SIG-M5 (cell line): ENCODE results near the gene SCNM1.
"Not testable (repeated sequence)": the region's sequence is repeated elsewhere in the genome, so short reads cannot be mapped to it uniquely, and the experiment has no call there.

Experiments used
- DNase-seq: peaks from one replicate; lab custom pipeline; 2025; lab: John Stamatoyannopoulos, UW

SCNM1 gene

DNA sequence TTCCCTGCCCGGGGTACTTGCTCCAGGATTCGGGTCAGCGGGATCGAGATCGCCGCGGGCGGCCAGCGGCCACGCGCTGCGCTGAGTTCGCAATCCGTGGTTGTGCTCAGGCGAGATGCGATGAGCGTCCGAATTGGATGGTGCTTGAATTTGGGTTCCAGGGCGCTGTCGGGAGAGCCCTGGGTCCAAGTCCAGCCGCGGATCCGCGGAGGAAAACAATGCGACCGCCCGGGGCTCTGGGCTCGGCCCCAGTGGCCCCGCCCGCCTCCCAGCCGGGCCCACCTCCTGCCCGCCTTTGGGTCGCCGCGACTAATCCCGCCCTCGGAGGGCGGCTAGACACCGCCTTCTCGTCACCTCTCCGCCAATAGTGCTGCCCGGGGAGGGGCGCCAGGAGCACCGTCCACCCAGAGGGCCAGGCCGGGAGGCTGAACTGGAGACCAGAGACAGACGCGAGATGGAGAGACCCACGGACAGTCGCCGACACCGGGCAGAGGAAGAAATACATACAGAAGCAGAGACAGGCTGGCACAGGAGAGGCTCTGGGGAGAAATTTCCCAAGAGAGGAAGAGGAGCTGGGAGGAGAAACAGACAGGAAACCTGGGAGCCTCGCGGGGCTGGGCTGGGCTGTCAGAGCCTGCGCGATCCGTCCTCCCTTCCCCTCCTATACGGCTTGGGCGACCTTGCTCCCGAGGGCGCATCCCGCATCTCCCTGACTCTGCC lies 19.4 kb upstream of the SCNM1 start, which contains the start of gene SEMA6C:
Gene SEMA6C (minus strand): TSS at position 220 of the 720 bp plus-strand sequence. CDS start 4,010 bp downstream, outside the sequence.
- DNase-seq = peak; percentile 50

DNA sequence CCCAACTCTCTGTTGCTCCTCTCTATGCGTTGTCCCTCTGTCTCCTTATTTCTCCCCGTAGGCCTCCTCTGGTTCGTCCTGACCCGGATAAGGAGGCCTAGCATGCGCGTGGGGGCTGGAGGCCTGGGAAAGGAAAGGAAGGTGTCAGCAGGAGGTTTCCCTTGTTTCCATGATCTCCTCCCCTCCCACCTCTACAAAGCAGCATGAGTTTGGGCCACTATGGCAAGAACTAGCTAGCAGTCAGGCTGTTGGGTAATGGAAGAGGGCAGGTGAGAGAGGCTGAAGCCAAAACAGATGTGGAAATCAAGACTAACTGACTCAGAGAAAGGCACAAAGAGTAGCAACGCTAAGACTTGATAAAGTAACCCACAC lies 18.8 kb upstream of the SCNM1 start:
- no peak for DNase-seq

DNA sequence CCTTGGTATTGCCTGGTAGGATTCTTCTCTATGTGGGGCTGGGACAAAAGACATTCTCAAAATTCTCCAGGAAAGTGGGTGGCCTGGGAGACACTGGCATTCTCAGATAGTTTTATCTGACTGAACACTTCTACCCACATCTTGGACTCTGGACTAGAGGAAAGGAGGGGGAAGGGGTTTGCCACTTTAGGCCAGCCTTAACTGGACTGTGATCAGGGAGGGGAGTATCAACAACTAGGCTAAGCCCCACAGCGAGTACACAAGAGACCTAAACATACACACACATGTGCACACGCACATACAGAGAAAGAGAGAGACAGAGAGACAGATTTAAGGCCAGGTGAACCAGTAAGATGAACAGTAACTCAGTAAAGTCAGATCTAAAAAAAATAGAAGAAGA lies 18.3 kb upstream of the SCNM1 start:
- DNase-seq = no peak

DNA sequence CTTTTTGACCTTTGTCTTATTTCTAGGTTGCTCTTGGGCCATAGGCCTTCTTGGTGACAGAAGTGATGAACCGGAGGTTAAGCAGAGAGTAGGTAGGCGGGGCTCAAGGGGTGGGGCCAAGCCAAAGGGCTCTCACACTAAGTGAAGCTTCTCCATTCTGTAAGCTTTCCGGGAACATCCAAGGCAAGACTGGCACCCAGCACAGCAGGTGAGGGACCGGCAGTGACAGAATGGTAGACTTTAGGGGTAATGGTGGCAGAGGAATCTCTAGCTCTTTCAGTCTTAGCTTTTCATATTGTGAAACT lies 9.5 kb upstream of the SCNM1 start, which contains the start of gene TNFAIP8L2:
Gene TNFAIP8L2 (plus strand): TSS at position 135 of the 305 bp plus-strand sequence. CDS start 2,049 bp downstream, outside the sequence.
- peak; percentile 64 for DNase-seq

DNA sequence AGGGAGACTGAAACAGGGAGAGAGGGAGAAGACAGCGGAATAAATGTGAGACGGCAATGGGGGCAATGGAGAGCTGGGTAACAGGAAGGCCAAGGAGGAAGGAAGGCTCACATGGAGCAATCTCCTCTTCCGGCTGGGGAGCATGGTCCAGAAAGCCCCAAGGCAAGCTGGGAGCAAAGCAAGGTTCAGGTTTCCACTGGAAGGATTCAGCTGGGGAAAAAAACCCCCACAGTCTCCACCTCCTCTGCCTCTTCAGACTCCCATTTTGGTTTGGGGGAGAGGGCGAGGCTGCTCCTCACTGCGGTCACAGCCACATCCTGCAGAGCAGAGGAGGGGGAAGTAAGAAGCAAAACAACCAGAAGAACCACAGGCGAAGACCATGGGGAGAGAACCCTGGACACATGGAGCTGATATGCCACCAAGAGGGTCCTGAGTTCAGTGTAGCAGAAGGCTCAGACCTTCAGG lies 8.8 kb upstream of the SCNM1 start:
- peak; percentile 91 for DNase-seq

DNA sequence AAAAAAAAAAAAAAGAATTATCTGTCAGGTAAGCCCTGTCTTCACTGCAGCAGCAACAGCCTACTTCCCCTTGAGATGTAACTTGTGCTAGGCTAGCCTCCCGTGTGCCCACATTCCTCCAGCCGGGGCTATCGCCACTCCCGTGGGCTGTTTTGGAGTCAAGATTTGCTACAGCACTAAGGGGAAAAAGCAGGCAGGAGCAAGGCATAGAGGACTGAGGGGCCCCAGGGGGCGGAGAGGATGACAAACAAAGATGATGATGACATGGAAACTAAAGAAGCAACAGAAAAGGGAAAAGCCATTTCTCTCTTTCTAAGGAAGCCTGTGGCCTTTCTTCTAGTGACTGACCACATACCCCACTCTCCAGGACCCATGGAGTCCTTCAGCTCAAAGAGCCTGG lies 7.6 kb upstream of the SCNM1 start:
- no peak for DNase-seq

DNA sequence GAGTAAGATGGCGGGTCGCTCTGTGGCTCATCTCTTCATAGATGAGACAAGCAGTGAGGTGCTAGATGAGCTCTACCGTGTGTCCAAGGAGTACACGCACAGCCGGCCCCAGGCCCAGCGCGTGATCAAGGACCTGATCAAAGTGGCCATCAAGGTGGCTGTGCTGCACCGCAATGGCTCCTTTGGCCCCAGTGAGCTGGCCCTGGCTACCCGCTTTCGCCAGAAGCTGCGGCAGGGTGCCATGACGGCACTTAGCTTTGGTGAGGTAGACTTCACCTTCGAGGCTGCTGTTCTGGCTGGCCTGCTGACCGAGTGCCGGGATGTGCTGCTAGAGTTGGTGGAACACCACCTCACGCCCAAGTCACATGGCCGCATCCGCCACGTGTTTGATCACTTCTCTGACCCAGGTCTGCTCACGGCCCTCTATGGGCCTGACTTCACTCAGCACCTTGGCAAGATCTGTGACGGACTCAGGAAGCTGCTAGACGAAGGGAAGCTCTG lies 7.1 kb upstream of the SCNM1 start:
- no peak for DNase-seq

DNA sequence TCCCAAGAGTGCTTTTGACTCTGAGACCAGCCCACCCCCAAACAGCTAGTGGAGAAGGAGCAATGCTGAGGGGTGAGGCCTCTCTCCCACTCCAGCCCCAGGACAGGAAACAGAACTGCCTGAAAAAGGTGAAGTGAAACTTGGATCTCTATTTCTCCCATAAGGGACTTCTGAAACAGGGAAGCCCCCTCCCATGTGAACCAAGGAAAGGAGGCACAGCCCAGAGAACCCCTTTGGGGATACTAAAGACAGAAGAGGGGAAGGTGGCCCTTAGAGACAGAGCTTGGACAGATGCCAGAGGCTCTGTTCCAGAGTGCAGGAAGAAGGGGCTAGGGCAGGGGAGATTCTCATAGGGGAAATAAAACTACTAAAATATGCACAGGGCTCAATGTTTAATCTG lies 6.6 kb upstream of the SCNM1 start:
- no peak for DNase-seq

DNA sequence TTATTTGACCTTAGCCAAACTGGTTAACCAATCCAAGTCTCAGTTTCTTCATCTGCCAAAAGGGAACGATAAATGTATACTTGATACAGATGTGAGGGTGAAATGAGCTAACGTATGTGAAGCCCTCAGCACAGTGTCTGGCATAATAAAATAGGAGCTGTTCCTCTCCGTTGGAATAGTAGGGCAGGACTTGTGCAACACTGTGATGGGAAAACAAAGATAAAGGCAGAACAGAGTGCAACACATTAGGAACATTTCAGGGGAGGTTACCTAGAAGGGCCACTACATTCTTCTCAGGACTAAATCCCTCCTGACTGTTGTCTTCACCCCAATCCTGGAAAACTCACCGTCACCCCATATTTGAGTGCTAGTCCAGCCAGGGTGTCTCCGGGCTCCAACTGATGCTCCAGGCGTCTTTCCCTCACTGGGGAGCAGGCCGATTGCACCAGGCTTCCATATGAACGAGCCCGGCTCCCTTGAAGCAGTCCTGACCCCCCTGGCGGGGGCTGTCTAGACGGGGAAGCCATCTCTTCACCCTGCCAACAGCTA lies 1.1 kb upstream of the SCNM1 start:
- no peak for DNase-seq

DNA sequence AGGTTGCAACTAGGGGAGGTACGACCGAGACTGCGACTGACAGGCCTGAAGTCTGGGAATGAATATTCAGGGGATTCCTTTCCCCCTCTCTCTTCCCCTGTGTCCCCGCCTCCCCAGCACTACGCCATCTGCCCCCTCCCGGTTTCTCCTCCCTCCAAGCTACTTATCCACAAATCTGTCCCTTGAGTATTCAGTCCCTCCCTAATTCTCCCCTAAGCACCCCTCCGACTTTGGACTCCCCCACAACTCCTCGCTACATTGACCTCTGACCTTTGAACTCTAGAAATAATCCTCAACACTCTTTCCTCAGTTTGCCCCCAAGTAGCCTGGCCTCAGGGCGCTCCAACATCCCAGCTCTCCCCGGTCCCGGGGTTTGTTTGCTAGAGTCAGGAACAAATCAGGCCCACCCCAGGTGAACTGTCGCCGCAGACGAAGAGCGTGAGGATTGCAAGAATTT lies 635 bp upstream of the SCNM1 start:
- DNase-seq = no peak

DNA sequence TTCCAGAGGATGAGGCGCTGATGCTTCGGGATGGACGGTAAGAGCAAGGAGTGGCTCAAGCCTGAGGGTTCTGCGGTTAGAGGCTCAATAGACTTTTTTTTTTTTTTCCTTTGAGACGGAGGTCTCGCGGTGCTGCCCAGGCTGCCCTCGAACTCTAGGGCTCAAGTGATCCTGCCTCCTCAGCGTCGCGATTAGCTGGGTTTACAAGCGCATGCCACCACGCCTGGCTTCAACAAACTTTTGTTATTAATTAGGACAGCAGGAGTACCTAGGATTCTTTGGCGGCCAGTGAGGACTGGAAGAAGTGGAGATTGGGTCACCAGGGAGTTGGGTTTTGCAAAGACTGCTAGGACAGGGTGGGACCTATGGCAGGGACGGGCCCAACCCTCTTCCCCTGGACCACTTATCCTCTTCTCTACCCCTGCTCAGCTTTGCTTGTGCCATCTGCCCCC lies 587 bp downstream of the SCNM1 start:
- DNase-seq = no peak

DNA sequence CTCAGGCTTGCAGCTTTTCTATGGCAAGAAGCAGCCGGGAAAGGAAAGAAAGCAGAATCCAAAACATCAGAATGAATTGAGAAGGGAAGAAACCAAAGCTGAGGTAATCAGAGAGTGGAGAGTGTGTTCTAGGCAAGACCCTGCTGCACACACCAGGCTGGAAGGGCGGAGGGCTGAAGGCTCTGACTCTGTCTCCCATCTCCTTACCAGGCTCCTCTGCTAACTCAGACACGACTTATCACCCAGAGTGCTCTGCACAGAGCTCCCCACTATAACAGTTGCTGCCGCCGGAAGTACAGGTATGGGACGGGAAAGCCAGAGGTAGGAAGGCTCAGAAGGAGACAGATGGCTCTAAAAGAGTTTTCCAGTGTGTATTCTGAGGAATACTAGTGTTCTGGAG lies 1.2 kb downstream of the SCNM1 start:
- no peak for DNase-seq

DNA sequence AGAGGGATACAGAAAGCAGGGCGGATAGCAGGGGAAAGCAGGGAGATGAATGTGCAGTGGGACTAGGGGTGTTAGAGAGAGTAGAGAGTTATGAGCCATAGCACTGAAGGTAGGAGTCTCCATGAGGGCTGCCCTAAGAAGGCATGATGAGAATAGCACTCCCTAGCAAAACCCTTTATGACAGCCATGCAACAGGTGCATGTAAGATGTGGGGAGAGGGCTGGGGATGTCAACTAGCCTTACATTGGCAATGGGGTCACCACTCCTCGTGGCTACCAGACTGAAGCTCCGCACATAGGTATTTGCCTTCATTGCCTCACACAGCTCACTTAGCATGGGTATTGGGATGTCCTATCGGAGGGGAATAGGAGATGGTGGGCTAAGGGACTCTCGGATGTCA lies 5.2 kb downstream of the SCNM1 start:
- no peak for DNase-seq

DNA sequence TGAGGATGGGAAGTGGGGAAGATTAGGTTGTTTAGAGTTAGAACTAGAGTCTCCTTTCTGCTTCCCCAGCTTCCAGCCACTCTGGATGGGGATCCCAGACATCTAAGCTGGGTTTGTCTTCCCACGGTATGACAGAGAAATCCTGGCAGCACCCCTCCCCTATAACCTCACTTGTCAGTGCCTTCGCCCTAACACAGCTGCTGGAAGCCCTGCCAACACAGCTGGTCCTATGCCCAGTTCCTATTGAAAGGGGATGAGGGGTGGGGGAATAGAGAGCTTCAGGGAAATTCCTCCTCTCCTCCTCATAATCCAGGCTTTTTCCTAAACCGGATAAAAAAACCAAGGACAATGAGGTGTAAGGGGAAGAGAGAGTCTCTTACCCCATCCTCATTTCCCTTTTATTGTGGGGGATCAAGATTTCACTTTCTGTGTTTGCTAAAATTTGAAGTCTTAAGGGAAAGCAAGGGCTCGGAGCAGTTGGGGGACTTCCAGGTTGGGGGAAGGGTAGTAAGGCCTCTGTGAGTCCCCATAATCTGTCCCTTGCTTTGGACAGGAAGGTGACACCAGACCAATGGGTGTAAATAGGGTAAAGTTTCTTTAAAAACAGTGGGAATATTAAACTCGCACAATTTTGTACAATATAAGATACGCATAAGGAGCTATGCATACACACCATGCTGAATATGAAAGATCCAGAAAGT lies 9.2 kb downstream of the SCNM1 start:
- DNase-seq = no peak

DNA sequence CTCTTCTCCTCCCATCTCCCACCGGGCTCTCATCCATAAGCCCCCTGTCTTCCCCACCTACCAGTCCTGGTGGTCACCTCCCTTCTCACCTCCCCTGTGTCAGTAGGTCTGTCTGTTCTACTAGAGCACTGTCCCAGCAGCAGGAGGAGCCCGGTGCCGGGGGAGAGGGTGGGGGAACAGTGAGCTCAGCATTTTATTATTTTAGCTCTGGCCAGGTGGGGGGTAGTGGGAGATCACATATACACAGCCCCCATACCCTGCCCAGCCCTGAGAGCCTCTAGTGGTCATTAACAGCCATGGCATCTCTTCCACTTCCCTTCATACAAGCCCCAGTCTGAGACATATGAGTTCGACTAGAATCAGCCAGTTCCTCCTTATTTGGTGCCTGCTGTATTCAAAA lies 9.9 kb downstream of the SCNM1 start, which contains the start of gene TMOD4:
Gene TMOD4 (minus strand): TSS at position 119 of the 400 bp plus-strand sequence. CDS start 1,106 bp downstream, outside the sequence.
- no peak for DNase-seq

DNA sequence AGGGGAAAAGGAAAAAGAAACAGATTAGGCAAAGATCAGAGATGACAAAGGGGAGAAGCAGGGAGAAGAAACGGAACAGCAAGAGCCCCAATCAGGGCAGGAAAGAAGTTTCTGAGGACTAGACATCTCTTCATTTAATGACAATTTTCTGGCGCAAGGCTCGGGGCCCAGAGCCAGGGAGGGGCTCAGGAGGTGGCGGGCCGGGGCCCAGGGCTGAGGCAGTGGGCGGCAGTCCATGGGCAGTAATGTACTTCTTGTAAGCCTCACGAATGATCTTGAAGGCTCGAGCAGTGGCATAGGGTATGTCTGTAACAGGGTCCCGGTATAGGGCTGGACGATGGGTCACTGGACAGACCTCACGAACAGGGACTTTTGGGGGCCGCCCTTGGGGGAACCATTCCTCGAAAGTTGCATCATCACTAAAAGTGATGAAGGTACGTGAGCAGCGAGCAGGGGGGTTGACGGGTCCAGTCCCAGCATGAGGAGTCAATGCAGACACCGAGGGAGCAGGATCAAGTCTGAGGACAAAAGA lies 10.6 kb downstream of the SCNM1 start:
- DNase-seq = no peak

DNA sequence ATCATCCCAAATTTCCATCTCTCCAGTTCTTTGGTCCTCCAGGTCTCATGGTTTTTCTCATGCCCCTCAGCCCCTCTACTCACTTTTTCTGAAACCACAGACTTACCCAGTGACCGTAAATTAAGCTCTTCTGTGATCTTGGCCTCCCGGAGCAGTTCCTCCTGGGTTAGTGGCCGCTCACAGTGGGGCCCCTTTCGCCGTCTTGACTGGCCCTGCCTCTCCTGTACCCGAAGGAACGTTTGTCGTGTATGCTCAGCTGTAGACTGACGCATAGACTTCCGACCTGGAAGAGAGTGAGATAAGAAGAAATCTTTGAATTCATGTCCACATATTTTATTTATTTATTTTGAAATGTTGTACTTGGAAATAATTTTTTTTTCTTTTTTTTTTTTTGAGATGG lies 18.3 kb downstream of the SCNM1 start:
- DNase-seq = no peak

DNA sequence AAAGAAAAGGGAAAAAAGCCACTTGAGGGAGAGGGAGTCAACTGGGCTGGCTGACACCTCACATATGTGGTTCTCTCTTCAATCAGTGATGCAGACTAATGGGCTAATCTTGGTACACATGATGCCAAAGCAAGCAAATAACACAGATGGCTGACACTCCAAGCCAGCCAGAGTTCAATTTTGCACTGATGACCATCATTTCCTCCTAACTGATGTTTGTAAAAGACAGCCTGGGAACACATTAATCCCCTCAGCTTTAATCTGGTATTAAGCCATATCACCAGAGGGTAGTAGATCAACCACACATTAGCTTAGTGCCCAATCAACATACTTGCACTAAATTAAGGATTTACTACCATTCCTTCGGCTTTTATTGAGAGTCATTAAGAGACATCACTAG lies 21.3 kb downstream of the SCNM1 start:
- no peak for DNase-seq

DNA sequence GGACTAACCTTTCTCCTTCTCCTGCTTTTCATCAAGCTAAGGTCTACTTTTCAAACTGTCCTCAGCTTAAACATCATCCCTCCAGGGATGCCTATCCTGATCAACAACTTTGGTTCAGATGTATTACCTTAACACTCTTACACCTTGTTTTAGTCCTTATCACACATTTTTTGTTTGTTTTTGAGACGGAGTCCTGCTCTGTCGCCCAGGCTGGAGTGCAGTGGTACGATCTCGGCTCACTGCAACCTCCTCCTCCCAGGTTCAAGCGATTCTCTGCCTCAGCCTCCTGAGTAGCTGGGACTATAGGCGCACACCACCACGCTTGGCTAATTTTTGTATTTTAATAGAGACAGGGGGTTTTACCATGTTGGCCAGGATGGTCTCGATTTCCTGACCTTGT lies 22.7 kb downstream of the SCNM1 start:
- not testable (repeated sequence) for DNase-seq

DNA sequence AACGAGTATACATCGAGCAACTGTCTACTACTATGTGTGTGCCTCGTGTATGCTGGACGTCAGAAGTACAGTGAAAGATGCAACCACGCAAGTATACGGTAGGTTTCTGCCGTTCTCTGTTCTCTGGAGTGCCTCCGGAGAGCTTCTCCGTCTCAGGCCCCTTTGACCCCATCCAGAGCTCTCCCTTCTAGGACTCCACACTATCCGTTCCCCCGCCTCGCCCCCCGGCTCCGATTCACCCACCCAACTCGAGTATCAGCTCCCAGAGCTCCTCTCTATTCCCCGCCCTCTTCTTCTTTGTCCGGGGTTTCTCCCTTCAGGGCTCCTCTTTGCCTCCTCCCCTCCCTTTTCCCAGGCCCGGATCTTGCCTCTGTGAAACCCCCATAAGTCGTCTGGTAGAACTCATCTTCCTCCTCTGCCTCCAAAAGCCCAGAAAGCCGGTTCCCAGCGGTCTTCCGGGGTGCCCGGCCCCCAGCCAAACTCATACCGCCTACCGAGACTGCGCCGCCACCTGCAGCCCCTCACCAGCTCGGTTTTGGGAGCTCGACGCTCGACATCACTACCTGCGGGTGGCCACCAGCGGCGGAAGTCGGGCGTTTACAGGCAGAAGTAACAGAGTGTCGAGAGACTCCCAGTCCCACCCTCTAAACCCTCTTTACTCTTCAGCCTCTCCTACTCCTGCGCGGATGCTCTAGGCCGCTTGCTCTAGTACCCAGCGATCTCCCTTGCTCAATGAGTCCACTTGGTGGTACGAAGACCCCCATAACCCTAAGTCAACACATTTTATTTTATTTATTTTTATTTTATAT lies 23.9 kb downstream of the SCNM1 start, which contains the start of gene VPS72:
Gene VPS72 (minus strand): TSS at position 561 of the 809 bp plus-strand sequence. CDS start 76 bp downstream, at position 485.
- DNase-seq = peak; percentile 67

DNA sequence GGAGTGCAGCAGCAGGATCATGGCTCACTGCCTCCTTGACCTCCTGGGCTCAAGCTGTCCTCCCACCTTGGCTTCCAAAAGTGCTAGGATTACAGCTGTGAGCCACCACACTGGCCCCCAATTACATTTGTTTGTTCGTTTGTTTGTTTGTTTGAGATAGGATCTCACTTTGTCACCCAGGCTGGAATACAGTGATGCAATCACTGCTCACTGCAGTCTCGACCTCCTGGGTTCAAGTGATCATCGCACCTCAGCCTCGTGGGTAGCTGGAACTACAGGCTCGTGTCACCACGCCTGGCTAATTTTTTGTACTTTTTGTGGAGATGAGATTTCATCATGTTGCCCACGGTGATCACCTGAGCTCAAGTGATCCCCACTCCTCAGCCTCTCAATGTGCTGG lies 26.1 kb downstream of the SCNM1 start:
- no peak for DNase-seq

DNA sequence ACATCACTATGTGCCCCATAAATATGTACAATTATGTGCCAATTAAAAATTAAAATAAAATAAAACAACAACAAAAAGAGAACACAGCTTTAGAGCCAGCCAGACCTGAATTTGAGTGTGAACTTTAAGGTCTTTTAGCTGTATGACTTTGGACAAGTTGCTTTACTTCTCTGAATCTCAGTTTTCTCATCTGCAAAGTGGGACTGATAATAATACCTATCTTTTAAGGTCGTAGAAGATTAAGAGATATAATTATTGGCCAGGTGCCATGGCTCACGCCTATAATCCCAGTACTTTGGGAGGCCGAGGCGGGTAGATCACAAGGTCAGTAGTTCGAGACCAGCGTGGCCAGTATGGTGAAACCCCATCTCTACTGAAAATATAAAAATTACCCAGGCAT lies 27.4 kb downstream of the SCNM1 start:
- DNase-seq = no peak
